ENCODE data around the gene PLPP7.

The PLPP7 gene

DNA sequence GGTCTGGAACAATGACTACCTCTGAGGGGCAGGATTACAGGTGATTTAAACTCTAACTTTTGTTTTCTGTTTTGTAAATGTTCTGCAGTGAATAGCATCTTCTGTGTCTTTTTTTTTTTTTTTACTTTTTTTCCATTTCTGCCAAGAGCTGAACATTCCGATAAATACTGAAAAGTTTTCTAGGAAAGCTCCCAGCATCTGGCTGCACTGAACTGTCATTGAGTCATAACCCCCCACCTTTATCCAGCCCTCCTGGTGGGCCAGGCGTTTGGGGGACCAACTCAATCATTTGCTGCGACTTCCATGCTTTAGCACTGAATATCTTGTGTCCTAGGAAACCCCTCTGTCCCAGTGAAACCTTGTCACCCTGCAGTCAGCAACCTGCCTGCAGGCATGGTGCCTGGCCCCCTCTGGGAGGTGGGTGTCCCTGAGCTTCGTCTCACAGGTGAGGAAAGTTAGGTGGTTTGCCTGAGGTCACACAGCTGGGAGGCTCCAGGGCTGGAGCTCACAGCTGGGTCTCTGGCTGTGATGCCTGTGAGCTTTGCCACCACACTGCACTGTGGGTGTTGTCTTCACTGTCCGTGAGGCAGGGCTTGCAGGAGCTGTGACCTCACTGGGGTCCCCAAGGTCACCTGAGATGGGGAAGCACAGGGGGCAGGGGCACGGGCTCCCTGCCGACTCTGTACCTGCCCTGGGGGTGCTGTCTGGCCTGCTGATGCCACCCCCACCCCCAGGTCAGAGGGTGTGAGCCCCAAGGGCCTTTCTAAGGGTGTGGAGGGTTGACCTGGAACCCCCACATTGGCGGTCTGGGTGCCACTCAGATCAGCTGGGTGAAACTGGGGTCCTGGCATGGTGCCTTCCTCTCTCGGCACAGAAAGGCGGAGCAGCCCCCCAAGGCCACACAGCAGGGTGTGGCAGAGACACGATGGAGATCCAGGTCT is 14.1 kb downstream of the PLPP7 start:
- no peak for DNase-seq (ENCODE audit: low read depth)

DNA sequence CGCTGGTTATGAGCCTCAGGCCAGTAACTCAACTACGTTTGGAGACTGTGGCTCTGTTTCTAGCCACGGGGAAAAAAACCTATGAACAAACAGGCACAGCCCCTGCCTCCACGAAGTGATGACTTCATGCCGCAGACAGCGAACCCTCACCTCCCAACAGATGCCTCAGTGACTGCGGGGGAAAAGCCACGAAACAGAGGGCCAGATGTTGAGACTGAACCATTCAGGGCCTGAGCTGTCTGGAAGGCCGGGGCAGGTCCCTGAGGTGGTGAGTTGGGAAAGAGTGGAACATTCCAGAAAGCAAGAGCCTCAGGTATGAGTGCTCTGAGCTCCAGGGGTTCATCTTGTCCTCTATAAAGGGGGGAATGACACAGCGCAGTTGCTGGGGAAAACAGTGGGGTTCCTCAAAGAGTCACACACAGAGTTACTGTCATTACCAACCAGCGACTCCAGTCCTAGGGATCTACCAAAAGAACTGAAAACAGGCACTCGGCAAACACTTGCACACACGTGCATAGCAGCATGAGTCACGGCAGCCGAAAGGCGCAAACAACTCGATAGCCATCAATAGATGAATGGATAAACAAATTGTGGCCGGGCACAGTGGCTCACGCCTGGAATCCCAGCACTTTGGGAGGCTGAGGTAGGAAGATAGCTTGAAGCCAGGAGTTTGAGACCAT is 15.3 kb downstream of the PLPP7 start:
- DNase-seq (ENCODE audit: low read depth), result peak; percentile 67

- DNase-seq (ENCODE audit: low read depth), result peak; percentile 34
Observed at GRCh38 chr9:131306397-131307004, 17.0 kb downstream of the PLPP7 start.

GRCh38 chr9:131307974-131308373 is 18.5 kb downstream of the PLPP7 start:
- no peak for DNase-seq (ENCODE audit: low read depth)

DNA sequence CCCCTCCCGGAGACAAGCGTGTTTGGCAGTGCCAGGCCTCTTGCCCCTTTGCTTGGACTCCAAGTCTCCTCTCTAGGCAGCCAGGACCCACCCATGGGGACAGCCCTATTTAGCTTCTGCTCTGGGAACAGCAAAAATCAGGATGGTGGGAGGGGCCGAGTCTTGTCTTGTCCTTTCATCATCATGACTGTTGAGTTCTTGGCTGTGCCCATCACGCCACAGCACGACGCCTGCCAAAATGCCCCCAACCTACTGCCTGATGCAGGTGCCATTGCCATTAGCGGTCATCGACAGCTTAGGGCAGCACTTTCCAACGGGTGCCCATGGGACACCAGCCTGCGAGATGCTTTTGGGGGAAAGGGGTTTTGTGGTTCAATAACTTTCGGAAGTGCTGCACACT is 18.9 kb downstream of the PLPP7 start:
- no peak for DNase-seq (ENCODE audit: low read depth)

- no peak for DNase-seq (ENCODE audit: low read depth)
Observed at GRCh38 chr9:131308906-131309529, 19.5 kb downstream of the PLPP7 start.

DNA sequence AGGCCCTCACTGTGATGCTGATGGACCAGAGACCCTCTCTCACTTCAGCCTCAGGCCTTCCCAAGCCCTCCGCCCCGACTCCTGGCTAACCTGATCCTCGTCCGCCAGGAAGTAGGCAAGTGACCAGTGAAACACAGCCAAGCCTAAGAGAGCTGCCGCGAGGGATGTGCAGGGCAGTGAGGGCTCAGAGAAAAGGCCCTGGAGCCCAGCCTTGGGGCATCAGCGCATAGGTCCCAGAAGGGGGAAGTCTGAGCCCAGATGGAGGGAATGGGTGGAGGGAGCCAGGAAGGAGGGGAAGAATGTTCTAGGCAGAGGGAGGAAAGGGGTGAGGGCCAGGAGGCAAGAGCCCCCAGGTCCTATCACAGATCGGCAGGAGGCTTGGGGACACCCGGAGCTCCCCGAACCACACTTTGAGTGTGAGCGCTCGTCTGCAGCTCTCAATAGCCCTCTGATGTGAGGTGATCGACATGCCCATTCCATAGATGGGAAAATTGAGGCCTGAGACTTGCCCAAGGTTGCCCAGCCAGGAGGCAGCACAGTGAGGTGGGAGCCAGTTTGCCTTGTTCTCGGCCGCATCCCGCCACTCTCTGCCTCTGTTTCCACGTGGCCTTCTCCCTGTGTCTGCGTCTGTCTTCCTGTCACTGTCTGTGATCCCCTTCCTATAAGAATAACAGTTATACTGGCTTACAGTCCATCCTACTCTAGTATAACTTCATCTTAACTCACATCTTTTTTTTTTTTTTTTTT is 20.2 kb downstream of the PLPP7 start:
- no peak for DNase-seq (ENCODE audit: low read depth)

- DNase-seq (ENCODE audit: low read depth), result no peak
Observed at GRCh38 chr9:131310833-131311554, 21.5 kb downstream of the PLPP7 start.

DNA sequence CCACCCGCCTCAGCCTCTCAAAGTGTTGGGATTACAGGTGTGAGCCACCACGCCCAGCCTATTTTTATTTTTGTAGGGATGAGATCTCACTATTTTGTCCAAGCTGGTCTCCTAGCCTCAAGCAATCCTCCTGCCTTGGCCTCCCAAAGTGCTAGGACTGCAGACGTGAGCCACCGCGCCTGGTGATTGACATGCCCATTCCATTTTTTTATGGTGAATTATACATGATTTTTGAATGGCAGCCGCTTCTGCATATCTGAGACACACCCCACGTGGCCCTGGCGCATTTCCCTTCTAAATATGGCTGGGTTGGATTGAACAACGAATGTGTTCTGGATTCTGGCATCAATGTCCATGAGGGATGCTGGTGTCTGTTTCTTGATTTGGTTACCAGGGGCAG is 22.7 kb downstream of the PLPP7 start:
- DNase-seq (ENCODE audit: low read depth), result no peak

- no peak for DNase-seq (ENCODE audit: low read depth)
Observed at GRCh38 chr9:131312822-131313770, 23.6 kb downstream of the PLPP7 start.

- DNase-seq (ENCODE audit: low read depth), result peak; percentile 11
Observed at GRCh38 chr9:131318231-131319085, 28.9 kb downstream of the PLPP7 start.

DNA sequence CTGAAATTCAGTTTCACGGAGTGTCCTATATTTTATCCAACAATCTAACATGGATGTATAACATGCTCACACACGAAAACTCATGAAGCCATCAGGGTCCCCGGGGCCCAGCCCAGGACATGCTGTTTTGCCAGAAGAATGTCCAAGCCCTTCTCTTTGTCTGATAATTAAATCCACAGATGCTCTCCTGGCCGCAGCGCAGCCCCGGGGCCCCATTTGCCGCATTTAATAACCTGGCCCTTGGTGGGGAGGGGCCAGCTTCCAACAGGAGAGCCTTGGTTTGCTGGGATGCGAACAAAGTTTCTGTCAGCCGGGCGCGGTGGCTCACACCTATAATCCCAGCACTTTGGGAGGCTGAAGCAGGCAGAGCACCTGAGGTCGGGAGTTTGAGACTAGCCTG is 30.0 kb downstream of the PLPP7 start:
- no peak for DNase-seq (ENCODE audit: low read depth)

DNA sequence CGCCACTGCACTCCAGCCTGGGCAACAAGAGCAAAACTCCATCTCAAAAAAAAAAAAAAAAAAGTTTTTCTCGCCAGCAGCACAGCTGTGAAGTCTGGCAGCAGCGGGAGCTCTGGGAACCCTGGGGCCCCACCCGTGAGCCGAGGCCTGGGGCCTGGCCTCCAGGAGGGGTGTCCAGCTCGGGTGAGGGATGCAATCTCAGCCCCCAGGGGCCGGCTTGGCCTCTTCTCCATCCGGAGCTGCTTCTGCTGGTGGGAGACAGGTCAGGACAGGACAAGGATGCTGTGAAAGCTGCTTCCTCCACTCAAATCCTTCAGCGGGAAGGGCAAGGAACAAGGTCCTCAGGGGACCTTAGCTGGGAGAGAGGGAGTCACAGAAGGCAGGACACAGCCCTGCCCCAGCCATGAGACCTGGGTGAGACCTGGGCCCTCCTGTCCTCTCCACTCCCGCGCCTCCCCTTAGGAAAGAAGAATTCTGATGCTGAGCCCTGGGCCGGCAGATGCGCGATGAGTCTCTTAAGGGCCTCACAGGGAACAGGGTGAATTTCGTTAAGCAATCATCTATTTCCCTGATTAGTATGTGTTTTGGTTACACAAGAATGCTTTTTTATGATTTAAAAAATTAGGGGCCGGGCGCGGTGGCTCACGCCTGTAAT is 30.6 kb downstream of the PLPP7 start:
- no peak for DNase-seq (ENCODE audit: low read depth)

- no peak for DNase-seq (ENCODE audit: low read depth)
Observed at GRCh38 chr9:131323629-131324028, 34.1 kb downstream of the PLPP7 start.

DNA sequence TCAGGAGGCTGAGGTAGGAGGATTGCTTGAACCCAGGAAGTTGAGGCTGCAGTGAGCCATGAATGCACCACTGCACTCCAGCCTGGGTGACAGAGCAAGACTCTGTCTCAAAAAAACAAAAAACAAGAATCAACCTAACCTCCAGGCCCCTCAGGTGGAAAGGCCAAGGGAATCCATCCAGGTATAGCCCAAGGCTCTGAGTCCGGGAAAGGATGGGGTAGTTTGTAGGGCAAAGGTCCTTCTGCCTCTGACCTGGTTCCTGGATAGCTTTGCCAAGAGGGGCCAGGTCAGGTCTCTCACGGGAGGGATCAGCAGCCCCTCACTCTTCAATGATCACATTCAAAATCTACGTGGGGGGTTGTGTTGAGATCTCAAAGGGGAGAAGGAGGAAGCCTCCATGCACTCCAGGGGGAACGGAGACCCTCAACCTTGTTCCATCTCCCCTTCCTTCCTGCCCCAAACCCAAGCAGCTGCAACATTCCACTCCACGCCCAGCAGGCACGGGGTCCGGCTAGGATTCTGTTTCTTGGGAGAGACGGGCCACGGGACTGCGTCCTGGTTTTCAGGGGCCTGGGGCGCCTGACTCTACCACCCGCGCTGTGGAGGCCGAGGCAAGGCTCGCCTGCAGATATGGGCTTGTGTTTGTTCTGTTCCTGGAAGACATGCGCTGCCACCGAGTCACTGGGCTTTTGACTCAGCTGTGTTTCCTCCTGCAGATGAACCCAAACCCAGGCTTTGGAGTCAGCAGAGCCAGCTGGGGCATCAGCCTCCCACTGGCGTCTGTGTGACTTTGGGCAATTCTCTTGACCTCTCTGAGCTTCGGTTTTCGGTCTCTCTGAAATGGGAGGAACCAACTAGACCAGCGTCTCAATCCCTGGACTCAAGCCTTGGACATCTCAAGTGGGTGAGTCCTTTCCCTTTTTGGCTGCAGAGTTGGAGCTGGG is 35.5 kb downstream of the PLPP7 start:
- no peak for DNase-seq (ENCODE audit: low read depth)

GRCh38 chr9:131329241-131329641 is 39.7 kb downstream of the PLPP7 start:
- DNase-seq (ENCODE audit: low read depth), result no peak
